Hepatocyte (in vitro differentiated cells): ENCODE data around the gene ATXN7L1.

Experiments used
- CTCF ChIP-seq: fragments of 200-600 bp; sonication (generic); IDR thresholded peaks from 2 replicates; pipeline ENCODE4 v1.5.1; 2016; ENCODE audit warnings: antibody characterized with exemption, mild to moderate bottlenecking; ENCODE audit not compliant: poor library complexity
- EZH2 ChIP-seq: fragments of 200-600 bp; sonication (generic); IDR thresholded peaks from 2 replicates; pipeline ENCODE4 v1.6.1; 2016; ENCODE audit warnings: antibody characterized with exemption, mild to moderate bottlenecking, borderline replicate concordance
- EZH2phosphoT487 ChIP-seq: fragments of 200-600 bp; sonication (generic); IDR thresholded peaks from one replicate; pipeline ENCODE4 v1.6.1; 2018; ENCODE audit warnings: antibody characterized with exemption, mild to moderate bottlenecking, low read depth, moderate library complexity; ENCODE audit not compliant: unreplicated experiment, severe bottlenecking

- TF ChIP-seq CTCF (no peak), EZH2 (no peak), EZH2phosphoT487 (no peak)
Observed at GRCh38 chr7:105619590-105619989, 256.8 kb downstream of the ATXN7L1 start.
